HUES64 (cell line): Measurements from ENCODE around the gene CLDN4. TPM values are rescaled to one million over a fixed set of nuclear protein-coding genes. Genes with fewer than 3 reads are reported as not detected.
"Not testable (repeated sequence)": the region's sequence is repeated elsewhere in the genome, so short reads cannot be mapped to it uniquely, and the experiment has no call there.

Experiments
- H3K27ac ChIP-seq: 2 replicates; pipeline ENCODE4 v1.7.0; 2013; ENCODE audit warnings: low read depth, low read length, inconsistent platforms
- H3K27me3 ChIP-seq: 2 replicates; pipeline ENCODE4 v1.6.1; 2013; ENCODE audit warnings: mild to moderate bottlenecking, low read length; ENCODE audit not compliant: insufficient read depth
- H3K36me3 ChIP-seq: 2 replicates; pipeline ENCODE4 v1.6.1; 2013; ENCODE audit warnings: mild to moderate bottlenecking, low read length; ENCODE audit not compliant: insufficient read depth
- H3K4me1 ChIP-seq: 2 replicates; pipeline ENCODE4 v1.6.1; 2013; ENCODE audit warnings: mild to moderate bottlenecking, low read length, moderate library complexity; ENCODE audit not compliant: insufficient read depth
- H3K4me3 ChIP-seq: 2 replicates; pipeline ENCODE4 v1.5.1; 2013; ENCODE audit warnings: mild to moderate bottlenecking, low read length, moderate library complexity
- H3K9ac ChIP-seq: 2 replicates; pipeline ENCODE4 v1.6.1; 2013; ENCODE audit warnings: mild to moderate bottlenecking, low read depth, low read length
- H3K9me3 ChIP-seq: 2 replicates; pipeline ENCODE4 v1.6.1; 2013; ENCODE audit warnings: low read depth, low read length; ENCODE audit not compliant: insufficient read depth
- WGBS: fragments of 150-250, 120-280 bp; methylation state at CpG from one replicate; pipeline ENCODE4 v1.1.7; 2013; ENCODE audit warnings: missing lambda C conversion rate; 5-methylcytosine and 5-hydroxymethylcytosine counted together
- polyA plus RNA-seq, 2 experiments: library from polyadenylated mRNA; stranded (reverse); fragments of 50-300 nt; gene quantifications; one replicate each; pipeline ENCODE4 v1.2.3, GENCODE V29; 2013

Gene CLDN4, protein sequence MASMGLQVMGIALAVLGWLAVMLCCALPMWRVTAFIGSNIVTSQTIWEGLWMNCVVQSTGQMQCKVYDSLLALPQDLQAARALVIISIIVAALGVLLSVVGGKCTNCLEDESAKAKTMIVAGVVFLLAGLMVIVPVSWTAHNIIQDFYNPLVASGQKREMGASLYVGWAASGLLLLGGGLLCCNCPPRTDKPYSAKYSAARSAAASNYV
- polyA plus RNA-seq (2013, experiment 1 of 2) = 5.2 TPM
- 6.0 TPM for polyA plus RNA-seq (2013, experiment 2 of 2)

DNA sequence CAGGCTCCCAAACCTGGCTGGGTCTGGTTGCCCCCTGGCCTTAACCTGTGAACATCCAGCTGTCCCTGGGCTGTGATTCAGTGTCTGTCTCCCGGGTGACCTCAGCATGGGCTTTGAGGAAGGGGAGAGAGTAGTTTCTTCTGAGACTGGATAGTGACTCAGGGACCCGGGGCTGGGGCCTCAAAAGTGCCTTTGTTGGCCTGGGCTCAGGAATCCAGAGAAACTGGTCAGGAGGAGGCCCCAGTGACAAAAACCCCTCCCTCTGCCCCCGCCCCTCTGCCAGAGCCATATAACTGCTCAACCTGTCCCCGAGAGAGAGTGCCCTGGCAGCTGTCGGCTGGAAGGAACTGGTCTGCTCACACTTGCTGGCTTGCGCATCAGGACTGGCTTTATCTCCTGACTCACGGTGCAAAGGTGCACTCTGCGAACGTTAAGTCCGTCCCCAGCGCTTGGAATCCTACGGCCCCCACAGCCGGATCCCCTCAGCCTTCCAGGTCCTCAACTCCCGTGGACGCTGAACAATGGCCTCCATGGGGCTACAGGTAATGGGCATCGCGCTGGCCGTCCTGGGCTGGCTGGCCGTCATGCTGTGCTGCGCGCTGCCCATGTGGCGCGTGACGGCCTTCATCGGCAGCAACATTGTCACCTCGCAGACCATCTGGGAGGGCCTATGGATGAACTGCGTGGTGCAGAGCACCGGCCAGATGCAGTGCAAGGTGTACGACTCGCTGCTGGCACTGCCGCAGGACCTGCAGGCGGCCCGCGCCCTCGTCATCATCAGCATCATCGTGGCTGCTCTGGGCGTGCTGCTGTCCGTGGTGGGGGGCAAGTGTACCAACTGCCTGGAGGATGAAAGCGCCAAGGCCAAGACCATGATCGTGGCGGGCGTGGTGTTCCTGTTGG is at the start of gene CLDN4:
Gene CLDN4, plus strand, starts transcription at position 316 of the 903 bp plus-strand sequence. Its CDS starts 206 bp downstream, at position 522.
- 85% methylated on average over 42 of the region's 42 CpGs for WGBS
- Histone ChIP-seq H3K4me1 (peaks cover 56% of the 10 kb centered on the region), H3K9ac (peak within 1 kb of the TSS; percentile 69)

DNA sequence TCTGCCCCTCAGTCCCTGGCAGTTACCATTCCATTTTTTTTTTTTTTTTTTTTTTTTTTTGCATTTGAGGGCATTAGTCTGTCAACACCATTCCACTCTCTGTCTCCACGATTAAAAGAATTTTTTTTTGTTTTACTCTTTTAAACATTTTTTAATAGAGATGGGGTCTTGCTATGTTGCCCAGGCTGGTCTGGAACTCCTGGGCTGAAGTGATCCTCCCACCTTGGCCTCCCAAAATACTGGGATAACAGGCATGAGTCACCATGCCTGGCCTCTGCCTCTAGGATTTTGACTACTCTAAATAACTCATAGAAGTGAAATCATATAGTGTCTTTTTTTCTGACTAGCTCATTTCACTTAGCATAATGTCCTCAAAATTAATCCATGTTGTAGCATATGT is 44.2 kb upstream of the CLDN4 start:
- Histone ChIP-seq H3K36me3 (no peaks in the 10 kb centered on the region), H3K4me3 (no peak overlapping the region), H3K4me1 (no peaks in the 10 kb centered on the region), H3K27ac (no peak overlapping the region), H3K9me3 (peaks cover 4% of the 10 kb centered on the region; the same call in 1 of the 2 replicates), H3K9ac (no peak overlapping the region), H3K27me3 (no peaks in the 10 kb centered on the region)
- no CpG with 5 or more reads among the region's 1 CpG for WGBS

More for the DNA sequence above, at the start of gene CLDN4:
- Histone ChIP-seq H3K4me3 (peak within 1 kb of the TSS; percentile 40), H3K27me3 (no peaks in the 10 kb centered on the region), H3K9me3 (no peaks in the 10 kb centered on the region; the same call in 1 of the 2 replicates), H3K27ac (peak within 1 kb of the TSS; percentile 57), H3K36me3 (no peaks in the 10 kb centered on the region)

DNA sequence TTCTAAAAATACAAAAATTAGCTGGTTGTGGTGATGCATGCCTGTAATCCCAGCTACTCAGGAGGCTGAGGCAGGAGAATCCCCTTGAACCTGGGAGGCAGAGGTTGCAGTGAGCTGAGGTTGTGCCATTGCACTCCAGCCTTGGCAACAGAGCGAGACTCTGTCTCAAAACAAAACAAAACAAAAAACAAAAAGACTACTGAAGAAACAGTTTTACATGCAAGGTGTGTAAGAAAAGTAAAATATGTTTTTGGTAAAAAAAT is 43.1 kb upstream of the CLDN4 start:
- not testable (repeated sequence) for H3K27ac ChIP-seq, H3K9me3 ChIP-seq, H3K4me1 ChIP-seq, H3K27me3 ChIP-seq, H3K36me3 ChIP-seq, H3K9ac ChIP-seq, H3K4me3 ChIP-seq
- WGBS = no CpG with 5 or more reads among the region's 1 CpG

DNA sequence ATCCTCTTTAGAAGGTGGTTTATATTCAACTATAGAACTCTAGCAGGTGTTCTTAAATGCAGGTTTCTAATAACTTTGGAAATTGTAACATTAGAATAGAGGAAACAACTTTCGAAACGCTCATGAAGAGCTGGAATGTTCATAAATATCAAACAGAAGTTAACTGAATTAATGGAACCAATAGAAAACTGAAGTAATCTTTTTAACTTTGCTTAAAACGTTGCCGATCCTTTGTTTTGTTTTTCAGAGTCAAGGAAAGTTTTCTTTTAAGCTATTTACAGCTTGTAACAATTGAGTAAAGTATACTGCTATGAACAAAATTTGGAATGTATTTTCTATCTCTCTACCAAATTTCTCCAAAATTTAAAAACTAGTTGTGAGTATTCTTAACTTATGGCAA is 41.7 kb upstream of the CLDN4 start:
- Histone ChIP-seq H3K9me3 (peaks cover 4% of the 10 kb centered on the region; the same call in 1 of the 2 replicates), H3K4me1 (no peaks in the 10 kb centered on the region), H3K9ac (no peak overlapping the region), H3K27ac (no peak overlapping the region), H3K27me3 (no peaks in the 10 kb centered on the region), H3K4me3 (no peak overlapping the region), H3K36me3 (no peaks in the 10 kb centered on the region)
- WGBS = 100% methylated on average over 2 of the region's 4 CpGs

DNA sequence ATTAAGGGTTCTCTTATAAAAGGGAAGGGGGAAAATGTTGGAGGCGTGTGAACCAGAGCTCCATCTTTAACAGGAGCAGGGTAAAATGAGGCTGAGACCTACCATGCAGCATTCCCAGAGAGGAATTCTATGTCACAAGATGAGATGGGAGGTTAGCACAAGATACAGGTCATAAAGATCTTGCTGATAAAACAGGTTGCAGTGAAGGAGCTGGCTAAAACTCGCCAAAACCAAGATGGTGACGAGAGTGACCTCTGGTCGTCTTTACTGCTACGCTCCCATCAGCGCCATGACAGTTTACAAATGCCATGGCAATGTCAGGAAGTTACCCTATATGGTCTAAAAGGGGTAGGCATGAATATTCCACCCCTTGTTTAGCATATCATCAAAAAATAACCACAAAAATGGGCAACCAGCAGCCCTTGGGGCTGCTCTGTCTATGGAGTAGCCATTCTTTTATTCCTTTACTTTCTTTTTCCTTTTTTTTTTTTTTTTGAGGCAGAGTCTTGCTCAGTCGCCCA is 39.6 kb upstream of the CLDN4 start:
- not testable (repeated sequence) for H3K4me1 ChIP-seq

DNA sequence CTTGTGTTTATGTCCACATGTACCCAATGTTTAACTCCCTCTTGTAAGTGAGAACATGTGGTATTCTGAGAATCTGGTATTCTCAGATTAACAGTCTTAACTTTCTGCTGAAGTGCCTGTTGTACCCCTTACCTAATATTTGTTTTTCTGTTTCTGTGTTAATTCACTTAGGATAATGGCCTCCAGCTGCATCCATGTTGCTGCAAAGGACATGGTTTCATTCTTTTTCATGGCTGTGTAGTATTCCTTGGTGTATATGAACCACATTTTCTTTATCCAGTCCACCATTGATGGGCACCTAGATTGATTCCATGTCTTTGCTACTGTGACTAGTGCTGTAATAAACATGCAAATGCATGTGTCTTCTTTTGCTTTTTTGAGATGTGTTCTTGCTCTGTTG is 35.6 kb upstream of the CLDN4 start:
- H3K9ac ChIP-seq, H3K4me1 ChIP-seq, H3K27me3 ChIP-seq, H3K9me3 ChIP-seq, H3K27ac ChIP-seq, H3K4me3 ChIP-seq, H3K36me3 ChIP-seq: not testable (repeated sequence)

More for the DNA sequence above, 39.6 kb upstream of the CLDN4 start:
- not testable (repeated sequence) for H3K36me3 ChIP-seq, H3K4me3 ChIP-seq, H3K27me3 ChIP-seq, H3K9me3 ChIP-seq, H3K27ac ChIP-seq, H3K9ac ChIP-seq
- 95% methylated on average over 7 of the region's 7 CpGs for WGBS

DNA sequence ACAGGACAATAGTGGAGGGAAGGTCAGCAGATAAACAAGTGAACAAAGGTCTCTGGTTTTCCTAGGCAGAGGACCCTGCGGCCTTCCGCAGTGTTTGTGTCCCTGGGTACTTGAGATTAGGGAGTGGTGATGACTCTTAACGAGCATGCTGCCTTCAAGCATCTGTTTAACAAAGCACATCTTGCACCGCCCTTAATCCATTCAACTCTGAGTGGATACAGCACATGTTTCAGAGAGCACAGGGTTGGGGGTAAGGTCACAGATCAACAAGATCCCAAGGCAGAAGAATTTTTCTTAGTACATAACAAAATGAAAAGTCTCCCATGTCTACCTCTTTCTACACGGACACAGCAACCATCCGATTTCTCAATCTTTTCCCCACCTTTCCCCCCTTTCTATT is 34.1 kb upstream of the CLDN4 start:
- H3K27ac ChIP-seq, H3K4me3 ChIP-seq, H3K27me3 ChIP-seq, H3K36me3 ChIP-seq, H3K9ac ChIP-seq, H3K4me1 ChIP-seq, H3K9me3 ChIP-seq: not testable (repeated sequence)
- 38% methylated on average over 2 of the region's 6 CpGs for WGBS

DNA sequence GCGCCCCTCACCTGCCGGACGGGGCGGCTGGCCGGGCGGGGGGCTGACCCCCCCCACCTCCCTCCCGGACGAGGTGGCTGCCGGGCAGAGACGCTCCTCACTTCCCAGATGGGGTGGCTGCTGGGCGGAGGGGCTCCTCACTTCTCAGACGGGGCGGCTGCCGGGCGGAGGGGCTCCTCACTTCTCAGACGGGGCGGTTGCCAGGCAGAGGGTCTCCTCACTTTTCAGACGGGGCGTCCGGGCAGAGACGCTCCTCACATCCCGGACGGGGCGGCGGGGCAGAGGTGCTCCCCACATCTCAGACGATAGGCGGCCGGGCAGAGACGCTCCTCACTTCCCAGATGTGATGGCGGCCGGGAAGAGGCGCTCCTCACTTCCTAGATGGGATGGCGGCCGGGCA is 33.6 kb upstream of the CLDN4 start:
- not testable (repeated sequence) for H3K9ac ChIP-seq, H3K27ac ChIP-seq, H3K9me3 ChIP-seq, H3K27me3 ChIP-seq, H3K36me3 ChIP-seq, H3K4me1 ChIP-seq, H3K4me3 ChIP-seq
- WGBS = 95% methylated on average over 20 of the region's 34 CpGs

DNA sequence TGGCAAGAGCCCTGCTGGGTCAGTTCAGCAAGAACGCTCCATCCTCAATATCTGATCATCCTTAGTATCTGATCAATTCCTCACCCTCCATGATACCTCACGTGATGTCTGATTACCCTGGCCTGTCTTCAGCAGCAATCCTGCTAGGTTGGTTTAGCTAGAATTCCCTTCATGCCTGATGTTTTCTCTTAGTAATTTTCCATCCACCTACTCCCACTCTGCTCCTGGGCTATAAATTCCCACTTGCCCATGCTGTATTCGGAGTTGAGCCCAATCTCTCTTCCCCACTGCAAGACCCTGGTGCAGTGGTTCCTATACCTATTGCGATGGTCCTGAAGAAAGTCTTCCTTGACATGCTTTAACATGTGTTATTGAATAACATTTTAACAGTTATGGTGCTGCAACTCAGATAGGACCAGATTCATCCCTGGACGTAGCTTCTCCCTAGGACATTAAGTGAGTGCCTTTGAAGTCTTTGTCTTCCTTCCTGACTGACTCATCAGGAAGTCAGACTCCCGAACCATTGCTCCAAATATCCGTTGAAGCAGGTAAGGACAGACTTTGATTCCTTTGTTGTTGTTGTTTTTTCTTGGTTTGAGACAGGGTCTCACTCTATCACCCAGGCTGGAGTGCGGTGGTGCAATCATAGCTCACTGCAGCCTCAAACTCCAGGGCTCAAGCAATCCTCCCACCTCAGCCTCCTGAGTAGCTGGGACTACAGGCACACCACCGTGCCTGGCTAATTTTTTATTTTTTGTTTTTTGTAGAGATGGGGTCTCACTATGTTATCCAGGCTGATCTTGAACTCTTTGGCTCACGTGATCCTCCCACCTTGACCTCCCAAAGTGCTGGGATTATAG is 31.3 kb upstream of the CLDN4 start:
- H3K27me3 ChIP-seq = no peaks in the 10 kb centered on the region
- H3K4me3 ChIP-seq = no peak overlapping the region
- no peak overlapping the region for H3K27ac ChIP-seq
- no peaks in the 10 kb centered on the region for H3K36me3 ChIP-seq
- WGBS = 66% methylated on average over 9 of the region's 10 CpGs
- 0 out of 2 replicates have a peak, but pooled peaks cover 6% of the 10 kb centered on the region for H3K4me1 ChIP-seq
- H3K9ac ChIP-seq = no peak overlapping the region
- H3K9me3 ChIP-seq = 0 out of 2 replicates have a peak, but pooled peaks cover 3% of the 10 kb centered on the region

DNA sequence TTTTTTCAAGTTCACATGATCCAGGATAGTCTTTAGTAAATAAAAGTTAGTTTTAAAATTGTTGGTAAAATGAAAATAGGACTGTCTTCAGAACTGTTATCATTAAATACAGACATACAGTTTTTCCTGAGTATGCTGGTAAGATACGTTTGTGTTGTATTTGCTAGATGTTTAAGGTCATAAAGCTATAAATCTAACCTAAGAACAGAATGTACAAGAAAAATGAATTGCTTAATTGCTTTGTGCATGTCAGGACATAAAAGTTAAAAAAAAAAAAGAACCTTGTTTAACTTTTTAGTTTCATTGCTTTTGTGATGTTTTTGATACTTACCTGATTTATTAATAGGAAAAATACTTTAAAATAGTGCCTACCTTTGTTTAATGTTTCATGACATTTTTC is 29.2 kb upstream of the CLDN4 start:
- Histone ChIP-seq H3K27me3 (no peaks in the 10 kb centered on the region), H3K36me3 (no peaks in the 10 kb centered on the region), H3K9me3 (no peaks in the 10 kb centered on the region), H3K9ac (no peak overlapping the region), H3K27ac (no peak overlapping the region), H3K4me1 (0 out of 2 replicates have a peak, but pooled peaks cover 6% of the 10 kb centered on the region), H3K4me3 (no peak overlapping the region)
- WGBS = no CpG with 5 or more reads among the region's 1 CpG

DNA sequence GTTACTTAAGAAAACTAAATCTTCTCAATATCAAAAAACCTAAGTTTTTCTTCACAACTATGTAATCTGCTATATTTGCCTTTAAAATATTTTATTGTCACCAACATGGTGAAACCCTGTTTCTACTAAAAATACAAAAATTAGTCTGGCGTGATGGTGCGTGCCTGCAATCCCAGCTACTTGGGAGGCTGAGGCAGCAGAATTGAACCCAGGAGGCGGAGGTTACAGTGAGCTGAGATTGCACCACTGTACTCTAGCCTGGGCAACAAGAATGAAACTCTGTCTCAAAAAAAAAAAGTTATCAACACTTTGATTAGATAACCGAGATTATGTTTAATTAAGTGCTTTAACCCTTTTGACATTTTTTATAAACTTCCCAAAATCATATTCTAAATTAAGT is 28.3 kb upstream of the CLDN4 start:
- no peak overlapping the region for H3K4me3 ChIP-seq

More for the DNA sequence above, 28.3 kb upstream of the CLDN4 start:
- Histone ChIP-seq H3K9ac (no peak overlapping the region), H3K4me1 (0 out of 2 replicates have a peak, but pooled peaks cover 6% of the 10 kb centered on the region), H3K27ac (no peak overlapping the region), H3K9me3 (no peaks in the 10 kb centered on the region), H3K27me3 (no peaks in the 10 kb centered on the region), H3K36me3 (no peaks in the 10 kb centered on the region)
- WGBS = 95% methylated on average over 3 of the region's 4 CpGs
